Lower lobe of right lung (tissue), 2 donors: ENCODE measurements around the gene ZNF614. TPM values are rescaled to one million over a fixed set of nuclear protein-coding genes. Genes with fewer than 3 reads are reported as not detected.
A peak's percentile ranks its signal among the peaks of the same experiment; 100 is the strongest.
"Not testable (repeated sequence)": the region's sequence is repeated elsewhere in the genome, so short reads cannot be mapped to it uniquely, and the experiment has no call there.

Experiments used
- ATAC-seq, 2 donors: fragments of 200-7000 bp; cut with Tn5 transposase; one replicate each; pipeline ENCODE4 v1.9.1; 2020 to 2022; ENCODE audit warnings: mild to moderate bottlenecking in 2 of 2, moderate library complexity in 2 of 2
- DNase-seq: peaks from one replicate; pipeline ENCODE4 v3.0.0-alpha.2; 2020
- H3K27ac ChIP-seq: fragments of 200-600 bp; one replicate; pipeline ENCODE4 v1.8.0; 2022
- H3K27me3 ChIP-seq: fragments of 200-600 bp; one replicate; pipeline ENCODE4 v1.8.0; 2022; ENCODE audit warnings: low read depth
- H3K36me3 ChIP-seq: fragments of 200-600 bp; one replicate; pipeline ENCODE4 v1.8.0; 2022; ENCODE audit warnings: mild to moderate bottlenecking
- H3K4me1 ChIP-seq: fragments of 200-600 bp; one replicate; pipeline ENCODE4 v1.8.0; 2022
- H3K4me3 ChIP-seq: fragments of 200-600 bp; one replicate; pipeline ENCODE4 v1.8.0; 2022; ENCODE audit warnings: mild to moderate bottlenecking
- H3K9me3 ChIP-seq: fragments of 200-600 bp; one replicate; pipeline ENCODE4 v1.8.0; 2022
- CTCF ChIP-seq: fragments of 200-600 bp; IDR thresholded peaks from one replicate; pipeline ENCODE4 v1.8.0; 2022; ENCODE audit warnings: antibody characterized with exemption, mild to moderate bottlenecking
- intact Hi-C: fragments of 100-400 bp; cut with DNase I; formaldehyde crosslinking; loops from one replicate; pipeline ENCODE4 v1.11.0; 2022
- long read RNA-seq: library from polyadenylated mRNA; unstranded; transcript quantifications from one replicate; pipeline ENCODE4 v2.0.0, GENCODE V29; 2021
- total RNA-seq: library from RNA; stranded (reverse); fragmentation: NEBNext Ultra II Directional; extraction: Animal tissue kit (Norgen Biotek cat#: 25700); gene quantifications from one replicate; pipeline ENCODE4 v1.2.1, GENCODE V29; 2021
- donor health status: DM: no; HTN: yes; CAD: no; lungs with severe emphysema.

ZNF614 gene
- 7.1 TPM for total RNA-seq
- long read RNA-seq, full-length matches to known transcripts = 12 of 14 reads
- long read RNA-seq, partial matches to known transcripts = 1 of 14 reads
- long read RNA-seq, other reads (novel, unspliced or antisense) = 1 of 14 reads

- peak; percentile 92 for DNase-seq
- Histone ChIP-seq H3K27me3 (no peaks in the 10 kb centered on the region), H3K4me3 (peak within 1 kb of the TSS; percentile 78), H3K4me1 (peaks cover 17% of the 10 kb centered on the region), H3K36me3 (peaks cover 26% of the 10 kb centered on the region), H3K27ac (peak within 1 kb of the TSS; percentile 91), H3K9me3 (peaks cover 52% of the 10 kb centered on the region)
- TF ChIP-seq CTCF = no peak
- ATAC-seq = peak; percentile 98 to 99
- intact Hi-C loops = no loop called here
Measured at GRCh38 chr19:52028027-52028779, at the start of gene ZNF614. TSS of gene ZNF614 (minus strand) at chr19:52028379. CDS start at chr19:52025745, 2,634 bp downstream.

GRCh38 chr19:52070496-52070895, 42.3 kb upstream of the ZNF614 start:
- ATAC-seq = no peak
- Histone ChIP-seq H3K27ac (no peak overlapping the region), H3K9me3 (peaks cover 93% of the 10 kb centered on the region), H3K27me3 (no peaks in the 10 kb centered on the region), H3K4me3 (no peak overlapping the region), H3K36me3 (peaks cover 77% of the 10 kb centered on the region), H3K4me1 (no peaks in the 10 kb centered on the region)
- intact Hi-C loops = no loop called here
- DNase-seq = no peak
- no peak for TF ChIP-seq CTCF

- Histone ChIP-seq H3K27ac (no peak overlapping the region), H3K36me3 (peaks cover 69% of the 10 kb centered on the region), H3K27me3 (no peaks in the 10 kb centered on the region), H3K9me3 (peaks cover 97% of the 10 kb centered on the region), H3K4me3 (no peak overlapping the region), H3K4me1 (no peaks in the 10 kb centered on the region)
- intact Hi-C loops = no loop called here
- no peak for DNase-seq
- ATAC-seq = no peak
- TF ChIP-seq CTCF = no peak
Measured at GRCh38 chr19:52069653-52070052, 41.5 kb upstream of the ZNF614 start.

GRCh38 chr19:52066258-52066863, 38.2 kb upstream of the ZNF614 start:
- peaks cover 51% of the 10 kb centered on the region for H3K36me3 ChIP-seq
- no peak for ATAC-seq

GRCh38 chr19:52065399-52065798, 37.2 kb upstream of the ZNF614 start:
- intact Hi-C loops = no loop called here
- no peak overlapping the region for H3K4me3 ChIP-seq
- no peaks in the 10 kb centered on the region for H3K4me1 ChIP-seq
- no peaks in the 10 kb centered on the region for H3K27me3 ChIP-seq
- H3K36me3 ChIP-seq = peaks cover 44% of the 10 kb centered on the region
- ATAC-seq = no peak
- no peak overlapping the region for H3K27ac ChIP-seq
- DNase-seq = no peak
- no peak for TF ChIP-seq CTCF
- peaks cover 100% of the 10 kb centered on the region for H3K9me3 ChIP-seq

More at GRCh38 chr19:52066258-52066863, 38.2 kb upstream of the ZNF614 start:
- H3K4me1 ChIP-seq = no peaks in the 10 kb centered on the region
- no peak overlapping the region for H3K4me3 ChIP-seq
- no peak for TF ChIP-seq CTCF
- no peaks in the 10 kb centered on the region for H3K27me3 ChIP-seq
- intact Hi-C loops = no loop called here
- no peak for DNase-seq
- peaks cover 100% of the 10 kb centered on the region for H3K9me3 ChIP-seq
- H3K27ac ChIP-seq = no peak overlapping the region

DNA sequence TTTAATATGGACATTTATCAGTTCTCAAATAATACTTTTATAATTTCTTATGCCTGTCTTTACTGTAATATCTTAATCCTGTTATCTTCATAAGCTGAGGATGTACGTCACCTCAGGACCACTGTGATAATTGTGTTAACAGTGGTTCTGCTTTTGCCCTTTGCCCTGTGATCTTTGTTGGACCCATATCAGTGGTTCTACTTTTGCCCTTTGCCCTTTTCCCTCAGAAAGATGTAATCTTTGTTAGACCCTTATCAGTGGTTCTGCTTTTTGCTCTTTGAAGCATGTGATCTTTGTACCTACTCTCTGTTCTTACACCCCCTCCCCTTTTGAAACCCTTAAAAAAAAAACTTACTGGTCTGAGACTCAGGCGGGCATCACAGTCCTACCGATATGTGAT, 28.3 kb upstream of the ZNF614 start:
- intact Hi-C loops, H3K27me3 ChIP-seq, H3K36me3 ChIP-seq, DNase-seq, ATAC-seq, H3K27ac ChIP-seq, H3K4me3 ChIP-seq, H3K4me1 ChIP-seq: not testable (repeated sequence)
- H3K9me3 ChIP-seq = peaks cover 84% of the 10 kb centered on the region

GRCh38 chr19:52051736-52052135, 23.6 kb upstream of the ZNF614 start:
- H3K27ac ChIP-seq, H3K4me3 ChIP-seq, ATAC-seq, H3K36me3 ChIP-seq, H3K27me3 ChIP-seq, intact Hi-C loops, DNase-seq: not testable (repeated sequence)
- Histone ChIP-seq H3K9me3 (peaks cover 39% of the 10 kb centered on the region), H3K4me1 (peaks cover 13% of the 10 kb centered on the region)
